ENCODE data around the gene MBD5.

MBD5 gene

GRCh38 chr2:148207111-148207510 lies 186.2 kb downstream of the MBD5 start:
- H3K4me1 Mint-ChIP-seq = no peaks in the 10 kb centered on the region
- H3K4me3 Mint-ChIP-seq = no peak overlapping the region
- H3K27ac Mint-ChIP-seq (ENCODE audit: low read depth) = no peak overlapping the region
- no peak for DNase-seq (ENCODE audit: low spot score in 2 of 2)
- H3K9me3 Mint-ChIP-seq = no peaks in the 10 kb centered on the region
- H3K27me3 Mint-ChIP-seq = no peaks in the 10 kb centered on the region
- H3K36me3 Mint-ChIP-seq (ENCODE audit: insufficient read depth) = peaks cover 3% of the 10 kb centered on the region
- ATAC-seq (replicated peaks; ENCODE audit: extremely low read depth, poor library complexity, severe bottlenecking) = no peak

GRCh38 chr2:148209603-148210002 lies 188.7 kb downstream of the MBD5 start:
- Mint-ChIP-seq H3K27me3 (no peaks in the 10 kb centered on the region), H3K4me1 (no peaks in the 10 kb centered on the region), H3K4me3 (no peak overlapping the region), H3K9me3 (no peaks in the 10 kb centered on the region), H3K36me3 (ENCODE audit: insufficient read depth) (peaks cover 3% of the 10 kb centered on the region), H3K27ac (ENCODE audit: low read depth) (no peak overlapping the region)
- DNase-seq (ENCODE audit: low spot score in 2 of 2) = no peak
- no peak for ATAC-seq (replicated peaks; ENCODE audit: extremely low read depth, poor library complexity, severe bottlenecking)

DNA sequence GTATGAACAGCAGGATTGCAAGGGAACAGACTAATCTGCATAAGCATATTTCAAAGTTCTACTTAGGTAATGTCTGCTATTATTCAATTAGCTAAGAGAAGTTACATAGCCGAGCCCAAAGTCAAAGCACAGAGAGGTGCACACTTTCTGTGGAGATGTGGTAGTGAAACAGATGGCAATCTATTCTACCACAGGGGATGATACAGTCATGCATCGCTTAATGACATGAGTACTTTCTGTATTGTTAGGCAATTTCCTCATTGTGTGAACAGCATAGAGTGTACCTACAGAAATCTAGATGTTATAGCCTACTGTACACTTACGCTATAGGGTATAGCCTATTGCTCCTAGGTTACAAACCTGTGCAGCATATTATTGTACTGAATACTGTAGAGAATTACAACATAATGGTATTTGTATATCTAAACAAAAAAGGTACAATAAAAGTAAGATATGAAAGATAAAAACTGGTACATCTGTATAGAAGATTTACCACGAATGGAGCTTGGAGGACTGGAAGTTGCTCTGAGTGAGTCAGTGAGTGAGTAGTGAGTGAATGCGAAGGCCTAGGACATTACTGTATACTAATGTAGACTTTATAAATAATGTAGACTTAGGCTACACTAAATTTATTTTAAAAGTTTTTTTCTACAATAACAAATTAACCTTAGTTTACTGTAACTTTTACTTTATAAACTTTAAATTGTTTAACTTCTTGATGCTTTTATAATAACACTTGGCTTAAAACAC lies 197.6 kb downstream of the MBD5 start:
- Mint-ChIP-seq H3K27ac (ENCODE audit: low read depth) (no peak overlapping the region), H3K9me3 (no peaks in the 10 kb centered on the region), H3K36me3 (ENCODE audit: insufficient read depth) (peaks cover 1% of the 10 kb centered on the region)

GRCh38 chr2:148221166-148221565 lies 200.3 kb downstream of the MBD5 start:
- H3K27ac Mint-ChIP-seq (ENCODE audit: low read depth) = no peak overlapping the region
- no peak for DNase-seq (ENCODE audit: low spot score in 2 of 2)
- no peak for ATAC-seq (replicated peaks; ENCODE audit: extremely low read depth, poor library complexity, severe bottlenecking)

More for the DNA sequence above, 197.6 kb downstream of the MBD5 start:
- Mint-ChIP-seq H3K4me1 (peaks cover 11% of the 10 kb centered on the region), H3K4me3 (no peak overlapping the region), H3K27me3 (no peaks in the 10 kb centered on the region)
- DNase-seq (ENCODE audit: low spot score in 2 of 2) (no peak), ATAC-seq (replicated peaks; ENCODE audit: extremely low read depth, poor library complexity, severe bottlenecking) (no peak)

DNA sequence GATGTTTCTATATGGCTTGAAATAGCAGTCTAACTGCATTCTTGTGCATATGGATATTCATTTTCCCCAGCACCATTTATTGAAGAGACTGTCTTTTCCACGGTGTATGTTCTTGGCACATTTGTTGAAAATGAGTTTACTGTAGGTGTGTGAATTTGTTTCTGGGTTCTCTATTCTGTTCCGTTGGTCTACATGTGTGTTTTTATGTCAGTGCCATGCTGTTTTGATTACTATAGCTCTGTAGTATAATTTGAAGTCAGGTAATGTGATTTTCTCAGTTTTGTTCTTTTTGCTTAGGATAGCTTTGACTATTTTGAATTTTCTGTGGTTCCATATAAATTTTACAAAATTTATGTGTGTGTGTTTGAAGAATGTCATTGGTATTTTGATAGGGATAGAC lies 201.0 kb downstream of the MBD5 start:
- Mint-ChIP-seq H3K4me3 (no peak overlapping the region), H3K4me1 (peaks cover 27% of the 10 kb centered on the region), H3K9me3 (no peaks in the 10 kb centered on the region), H3K36me3 (ENCODE audit: insufficient read depth) (peaks cover 1% of the 10 kb centered on the region), H3K27me3 (no peaks in the 10 kb centered on the region), H3K27ac (ENCODE audit: low read depth) (no peak overlapping the region)
- DNase-seq (ENCODE audit: low spot score in 2 of 2) = no peak
- ATAC-seq (replicated peaks; ENCODE audit: extremely low read depth, poor library complexity, severe bottlenecking) = no peak

More at GRCh38 chr2:148221166-148221565, 200.3 kb downstream of the MBD5 start:
- Mint-ChIP-seq H3K36me3 (ENCODE audit: insufficient read depth) (peaks cover 1% of the 10 kb centered on the region), H3K4me3 (no peak overlapping the region), H3K27me3 (no peaks in the 10 kb centered on the region), H3K4me1 (peaks cover 27% of the 10 kb centered on the region), H3K9me3 (no peaks in the 10 kb centered on the region)

- Mint-ChIP-seq H3K27ac (ENCODE audit: low read depth) (no peak overlapping the region), H3K36me3 (ENCODE audit: insufficient read depth) (peaks cover 2% of the 10 kb centered on the region), H3K4me1 (peaks cover 6% of the 10 kb centered on the region), H3K9me3 (peaks cover 8% of the 10 kb centered on the region), H3K27me3 (no peaks in the 10 kb centered on the region), H3K4me3 (no peak overlapping the region)
- DNase-seq (ENCODE audit: low spot score in 2 of 2) (no peak), ATAC-seq (replicated peaks; ENCODE audit: extremely low read depth, poor library complexity, severe bottlenecking) (no peak)
Observed at GRCh38 chr2:148231858-148232257, 211.0 kb downstream of the MBD5 start.

- Mint-ChIP-seq H3K36me3 (ENCODE audit: insufficient read depth) (peaks cover 9% of the 10 kb centered on the region), H3K4me3 (no peak overlapping the region)
Observed at GRCh38 chr2:148234143-148234542, 213.3 kb downstream of the MBD5 start.

DNA sequence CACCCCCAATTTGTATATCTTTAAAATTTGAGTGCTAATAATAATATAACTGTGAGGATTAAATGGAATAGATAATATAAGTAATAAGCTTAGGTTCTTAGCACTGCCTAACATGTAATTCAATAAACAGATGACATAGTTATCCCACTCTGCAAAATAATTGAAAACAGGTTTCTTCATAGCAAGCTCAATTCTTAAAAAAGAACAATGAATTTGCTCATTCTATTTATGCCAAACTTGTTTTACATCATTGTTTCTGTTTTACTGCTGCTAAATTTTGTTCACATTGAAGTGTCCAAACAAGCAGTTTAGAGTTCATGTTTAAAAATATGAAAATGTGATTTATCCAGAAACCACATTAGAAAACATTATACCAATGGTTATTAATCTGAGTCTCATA lies 217.0 kb downstream of the MBD5 start:
- no peaks in the 10 kb centered on the region for H3K27me3 Mint-ChIP-seq
- no peaks in the 10 kb centered on the region for H3K4me1 Mint-ChIP-seq
- H3K27ac Mint-ChIP-seq (ENCODE audit: low read depth) = no peak overlapping the region
- H3K9me3 Mint-ChIP-seq = peaks cover 13% of the 10 kb centered on the region
- peaks cover 10% of the 10 kb centered on the region for H3K36me3 Mint-ChIP-seq (ENCODE audit: insufficient read depth)
- DNase-seq (ENCODE audit: low spot score in 2 of 2) (no peak), ATAC-seq (replicated peaks; ENCODE audit: extremely low read depth, poor library complexity, severe bottlenecking) (no peak)
- no peak overlapping the region for H3K4me3 Mint-ChIP-seq

More at GRCh38 chr2:148234143-148234542, 213.3 kb downstream of the MBD5 start:
- no peak overlapping the region for H3K27ac Mint-ChIP-seq (ENCODE audit: low read depth)
- DNase-seq (ENCODE audit: low spot score in 2 of 2) = no peak
- peaks cover 6% of the 10 kb centered on the region for H3K4me1 Mint-ChIP-seq
- no peak for ATAC-seq (replicated peaks; ENCODE audit: extremely low read depth, poor library complexity, severe bottlenecking)
- no peaks in the 10 kb centered on the region for H3K27me3 Mint-ChIP-seq
- peaks cover 15% of the 10 kb centered on the region for H3K9me3 Mint-ChIP-seq

GRCh38 chr2:148238561-148238960 lies 217.7 kb downstream of the MBD5 start:
- Mint-ChIP-seq H3K36me3 (ENCODE audit: insufficient read depth) (peaks cover 10% of the 10 kb centered on the region), H3K9me3 (peaks cover 13% of the 10 kb centered on the region), H3K4me1 (no peaks in the 10 kb centered on the region), H3K27ac (ENCODE audit: low read depth) (no peak overlapping the region), H3K4me3 (no peak overlapping the region), H3K27me3 (no peaks in the 10 kb centered on the region)
- no peak for ATAC-seq (replicated peaks; ENCODE audit: extremely low read depth, poor library complexity, severe bottlenecking)
- DNase-seq (ENCODE audit: low spot score in 2 of 2) = no peak

DNA sequence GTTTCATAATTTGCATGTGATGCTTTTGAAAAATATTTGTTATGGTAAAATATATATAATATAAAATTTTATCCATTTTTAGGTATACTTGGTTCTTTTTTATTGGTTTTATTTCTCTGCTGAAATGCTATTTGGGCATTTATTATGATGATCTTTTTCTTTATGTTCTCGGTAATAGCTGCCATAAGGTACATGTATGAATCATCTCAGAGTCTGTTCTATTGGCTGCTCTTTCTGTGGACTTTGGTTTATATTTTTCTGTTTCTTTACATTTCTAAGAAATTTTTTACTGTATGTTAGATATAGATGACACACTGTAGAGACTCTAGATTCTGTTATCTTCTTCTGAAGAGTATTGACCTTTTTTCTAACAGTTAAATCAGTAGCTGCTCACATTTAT lies 219.9 kb downstream of the MBD5 start:
- H3K9me3 Mint-ChIP-seq = peaks cover 13% of the 10 kb centered on the region
- DNase-seq (ENCODE audit: low spot score in 2 of 2) = no peak
- H3K4me3 Mint-ChIP-seq = no peak overlapping the region
- H3K27ac Mint-ChIP-seq (ENCODE audit: low read depth) = no peak overlapping the region
- no peaks in the 10 kb centered on the region for H3K4me1 Mint-ChIP-seq
- H3K27me3 Mint-ChIP-seq = no peaks in the 10 kb centered on the region
- H3K36me3 Mint-ChIP-seq (ENCODE audit: insufficient read depth) = peaks cover 9% of the 10 kb centered on the region
- ATAC-seq (replicated peaks; ENCODE audit: extremely low read depth, poor library complexity, severe bottlenecking) = no peak

DNA sequence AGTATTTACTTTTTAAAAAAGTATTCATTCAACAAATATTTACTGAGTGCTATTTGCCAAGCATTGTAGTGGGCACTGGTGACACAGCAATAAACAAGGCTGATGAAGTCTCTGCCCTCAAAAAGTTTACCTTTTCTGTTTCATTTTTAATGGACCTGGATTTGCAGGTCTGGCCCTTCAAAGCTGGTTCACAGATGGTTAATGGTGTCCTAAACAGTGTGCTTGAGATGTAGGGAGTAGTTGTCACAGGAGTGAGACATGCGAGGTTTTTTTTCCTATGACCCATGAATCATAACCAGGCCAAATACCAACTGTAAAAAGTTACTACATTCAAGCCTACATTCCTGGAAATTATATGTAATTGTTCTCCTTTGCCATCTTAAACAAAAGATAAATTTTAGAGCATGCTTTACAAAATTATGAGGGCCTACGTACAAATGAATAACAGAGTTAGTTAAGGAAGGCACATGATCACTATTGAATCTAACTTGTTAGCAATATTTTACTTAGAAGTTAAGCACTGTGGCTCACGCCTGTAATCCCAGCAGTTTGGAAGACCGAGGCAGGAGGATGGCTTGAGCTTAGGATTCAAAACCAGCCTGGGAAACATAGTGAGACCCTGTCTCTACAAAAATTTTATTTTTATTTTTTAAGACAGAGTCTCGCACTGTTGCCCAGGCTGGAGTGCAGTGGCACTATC lies 223.9 kb downstream of the MBD5 start:
- H3K27me3 Mint-ChIP-seq = no peaks in the 10 kb centered on the region
- H3K9me3 Mint-ChIP-seq = no peaks in the 10 kb centered on the region
- H3K36me3 Mint-ChIP-seq (ENCODE audit: insufficient read depth) = no peaks in the 10 kb centered on the region
- DNase-seq (ENCODE audit: low spot score in 2 of 2) = no peak
- no peak overlapping the region for H3K27ac Mint-ChIP-seq (ENCODE audit: low read depth)
- no peak overlapping the region for H3K4me3 Mint-ChIP-seq
- no peak for ATAC-seq (replicated peaks; ENCODE audit: extremely low read depth, poor library complexity, severe bottlenecking)
- no peaks in the 10 kb centered on the region for H3K4me1 Mint-ChIP-seq

DNA sequence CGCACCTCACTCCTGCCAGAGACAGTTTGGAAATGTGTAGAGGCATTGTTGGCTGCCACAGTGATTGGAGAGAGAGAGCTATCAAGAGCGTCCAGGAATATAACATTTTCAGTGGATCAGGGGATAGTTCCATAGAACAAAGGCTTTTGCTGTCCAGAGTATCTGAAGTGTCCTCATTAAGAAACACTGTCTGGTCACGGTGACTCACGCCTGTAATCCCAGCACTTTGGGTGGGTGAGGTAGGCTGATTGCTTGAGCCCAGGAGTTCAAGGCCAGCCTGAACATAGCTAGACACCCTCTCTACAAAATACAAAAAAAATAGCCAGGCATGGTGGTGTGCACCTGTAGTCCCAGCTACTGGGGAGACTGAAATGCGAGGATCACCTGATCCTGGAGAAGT lies 231.1 kb downstream of the MBD5 start:
- Mint-ChIP-seq H3K27ac (ENCODE audit: low read depth) (no peak overlapping the region), H3K36me3 (ENCODE audit: insufficient read depth) (no peaks in the 10 kb centered on the region), H3K9me3 (peaks cover 6% of the 10 kb centered on the region), H3K4me1 (no peaks in the 10 kb centered on the region), H3K4me3 (no peak overlapping the region), H3K27me3 (no peaks in the 10 kb centered on the region)
- ATAC-seq (replicated peaks; ENCODE audit: extremely low read depth, poor library complexity, severe bottlenecking) (no peak), DNase-seq (ENCODE audit: low spot score in 2 of 2) (no peak)

DNA sequence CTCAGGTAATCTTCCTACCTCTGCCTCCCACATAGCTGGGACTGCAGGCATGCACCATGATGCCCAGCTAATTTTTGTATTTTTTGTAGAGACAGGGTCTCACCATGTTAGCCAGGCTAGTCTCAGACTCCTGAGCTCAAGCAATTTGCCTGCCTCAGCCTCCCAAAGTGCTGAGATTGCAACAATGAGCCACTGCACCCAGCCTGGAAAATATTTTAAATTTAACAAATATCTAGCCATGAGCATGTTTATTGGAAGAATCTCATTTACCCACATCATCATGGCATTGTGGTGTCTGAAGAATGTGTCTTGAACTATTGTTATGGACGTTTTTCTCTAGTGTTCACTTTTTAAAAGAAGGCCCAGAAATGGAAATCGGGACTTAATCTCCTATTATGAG lies 231.8 kb downstream of the MBD5 start:
- peaks cover 6% of the 10 kb centered on the region for H3K9me3 Mint-ChIP-seq
- H3K36me3 Mint-ChIP-seq (ENCODE audit: insufficient read depth) = no peaks in the 10 kb centered on the region
- no peaks in the 10 kb centered on the region for H3K4me1 Mint-ChIP-seq
- H3K27ac Mint-ChIP-seq (ENCODE audit: low read depth) = no peak overlapping the region
- DNase-seq (ENCODE audit: low spot score in 2 of 2) (no peak), ATAC-seq (replicated peaks; ENCODE audit: extremely low read depth, poor library complexity, severe bottlenecking) (no peak)
- no peaks in the 10 kb centered on the region for H3K27me3 Mint-ChIP-seq
- no peak overlapping the region for H3K4me3 Mint-ChIP-seq

Data from central memory CD8-positive, alpha-beta T cell (primary cell).